H1 (cell line): ENCODE results near the gene DDR2. TPM values are rescaled to one million over a fixed set of nuclear protein-coding genes. Genes with fewer than 3 reads are reported as not detected.

Experiments used
- CTCF ChIA-PET: fragments of 300-600 bp; sonication (Branson Sonifier 250); formaldehyde crosslinking; loops from one replicate; lab custom pipeline; 2021; ENCODE audit not compliant: partially characterized antibody; lab: Charles Lee
- POLR2A ChIA-PET: fragments of 300-600 bp; sonication (Branson Sonifier 250); formaldehyde crosslinking; loops from one replicate; lab custom pipeline; 2021; ENCODE audit warnings: inconsistent platforms; ENCODE audit not compliant: partially characterized antibody; lab: Charles Lee
- DNase-seq, 2 experiments: peaks; one replicate each; pipeline versions ENCODE4 v3.0.0 to v3.0.0-alpha.2; 2010 to 2022; ENCODE audit warnings: low spot score in 2 of 2, low read depth in 1 of 2, mixed read lengths in 1 of 2
- FAIRE-seq: peaks from 2 replicates; lab custom pipeline; 2011; peaks lifted over from hg19 to GRCh38; lab: Jason Lieb, UNC
- H2AFZ ChIP-seq: 2 replicates; pipeline ENCODE4 v1.8.1; 2012; ENCODE audit warnings: low read length, inconsistent platforms
- H2AK5ac ChIP-seq: 2 replicates; pipeline ENCODE4 v1.6.1; 2013; ENCODE audit warnings: low read depth, low read length
- H2BK120ac ChIP-seq: replicated peaks from 2 replicates; pipeline ENCODE3; 2013; ENCODE audit warnings: low read depth, low read length, inconsistent platforms
- H2BK12ac ChIP-seq: 2 replicates; pipeline ENCODE4 v1.6.1; 2013; ENCODE audit warnings: low read depth, low read length
- H2BK15ac ChIP-seq: 2 replicates; pipeline ENCODE4 v1.6.1; 2013; ENCODE audit warnings: low read length
- H2BK20ac ChIP-seq: 2 replicates; pipeline ENCODE4 v1.6.1; 2013; ENCODE audit warnings: low read length
- H2BK5ac ChIP-seq: 2 replicates; pipeline ENCODE4 v1.6.1; 2013; ENCODE audit warnings: low read depth, low read length
- H3K14ac ChIP-seq: 2 replicates; pipeline ENCODE4 v1.6.1; 2013; ENCODE audit warnings: inconsistent platforms; ENCODE audit not compliant: insufficient read length
- H3K18ac ChIP-seq: 2 replicates; pipeline ENCODE4 v1.6.1; 2013; ENCODE audit warnings: low read length; ENCODE audit errors: extremely low read depth
- H3K23ac ChIP-seq: 2 replicates; pipeline ENCODE4 v1.6.1; 2013; ENCODE audit warnings: inconsistent platforms; ENCODE audit not compliant: insufficient read length
- H3K23me2 ChIP-seq: 2 replicates; pipeline ENCODE4 v1.6.1; 2013; ENCODE audit warnings: low read depth, low read length
- H3K27ac ChIP-seq: 2 replicates; pipeline ENCODE4 v1.6.1; 2011; ENCODE audit warnings: low read depth, low read length, inconsistent platforms
- H3K27me3 ChIP-seq, 4 experiments: replicated peaks in 1 of 4; 1 replicate in 1 of 4; 2 replicates in 3 of 4; pipeline versions ENCODE4 v1.6.1 to v1.8.1; 2011 to 2013; ENCODE audit warnings: low read length in 3 of 4, mild to moderate bottlenecking in 3 of 4, inconsistent platforms in 2 of 4, mixed read lengths in 2 of 4, moderate library complexity in 1 of 4; ENCODE audit not compliant: control insufficient read depth in 3 of 4, insufficient read depth in 3 of 4; ENCODE audit errors: extremely low read depth in 1 of 4
- H3K36me3 ChIP-seq, 4 experiments: 2 replicates each; pipeline versions ENCODE4 v1.6.1 to v1.8.1; 2011 to 2013; ENCODE audit warnings: mild to moderate bottlenecking in 4 of 4, low read length in 3 of 4, moderate library complexity in 2 of 4, control low read depth in 1 of 4, inconsistent platforms in 1 of 4; ENCODE audit not compliant: insufficient read depth in 4 of 4, control insufficient read depth in 2 of 4
- H3K4ac ChIP-seq: replicated peaks from 2 replicates; pipeline ENCODE3; 2013; ENCODE audit warnings: low read length, low read depth, mixed read lengths, inconsistent platforms; ENCODE audit not compliant: insufficient read length
- H3K4me1 ChIP-seq, 4 experiments: replicated peaks in 1 of 4; 1 replicate in 1 of 4; 2 replicates in 3 of 4; pipeline versions ENCODE4 v1.6.1 to v1.8.1; 2011 to 2013; ENCODE audit warnings: low read length in 3 of 4, inconsistent platforms in 2 of 4, mixed read lengths in 1 of 4; ENCODE audit not compliant: insufficient read depth in 4 of 4, control insufficient read depth in 3 of 4
- H3K4me2 ChIP-seq, 2 experiments: 2 replicates each; pipeline versions ENCODE4 v1.6.1 to v1.8.1; 2011 to 2013; ENCODE audit warnings: low read depth in 2 of 2, low read length in 2 of 2, control low read depth in 1 of 2, inconsistent platforms in 1 of 2, mild to moderate bottlenecking in 1 of 2; ENCODE audit not compliant: insufficient read depth in 1 of 2
- H3K4me3 ChIP-seq, 4 experiments: fragments of 200-600, 300-600 bp in 1 of 4; sonication (generic), shearing (Covaris generic), sonication (Bioruptor Twin) in 1 of 4; 2 replicates each; pipeline versions ENCODE4 v1.5.1 to v1.8.1; 2011 to 2016; ENCODE audit warnings: low read length in 4 of 4, low read depth in 3 of 4, control low read depth in 2 of 4, inconsistent platforms in 2 of 4, mild to moderate bottlenecking in 2 of 4, mixed read lengths in 1 of 4, moderate library complexity in 1 of 4; ENCODE audit not compliant: insufficient read depth in 2 of 4; ENCODE audit errors: extremely low read depth in 1 of 4
- H3K56ac ChIP-seq: replicated peaks from 2 replicates; pipeline ENCODE3; 2013; ENCODE audit warnings: low read depth, mild to moderate bottlenecking, mixed read lengths, low read length, inconsistent platforms; ENCODE audit not compliant: insufficient read length
- H3K79me1 ChIP-seq: 2 replicates; pipeline ENCODE4 v1.6.1; 2013; ENCODE audit warnings: low read depth, low read length, control low read depth
- H3K79me2 ChIP-seq, 2 experiments: 2 replicates each; pipeline versions ENCODE4 v1.6.1 to v1.8.1; 2012 to 2013; ENCODE audit warnings: low read length in 2 of 2, mild to moderate bottlenecking in 2 of 2, inconsistent platforms in 1 of 2; ENCODE audit not compliant: insufficient read depth in 2 of 2, control insufficient read depth in 1 of 2
- H3K9ac ChIP-seq, 4 experiments: replicated peaks in 1 of 4; 1 replicate in 1 of 4; 2 replicates in 3 of 4; pipeline versions ENCODE4 v1.6.1 to v1.8.1; 2011 to 2013; ENCODE audit warnings: low read depth in 3 of 4, low read length in 3 of 4, control low read depth in 2 of 4, mild to moderate bottlenecking in 2 of 4, moderate library complexity in 2 of 4, inconsistent platforms in 1 of 4; ENCODE audit errors: extremely low read depth in 1 of 4
- H3K9me3 ChIP-seq, 2 experiments: 2 replicates each; pipeline versions ENCODE4 v1.6.1 to v1.8.1; 2012 to 2013; ENCODE audit warnings: mild to moderate bottlenecking in 2 of 2, moderate library complexity in 2 of 2, control low read depth in 1 of 2, inconsistent platforms in 1 of 2, low read depth in 1 of 2, low read length in 1 of 2, mixed read lengths in 1 of 2; ENCODE audit not compliant: insufficient read depth in 2 of 2
- H4K20me1 ChIP-seq, 2 experiments: replicated peaks in 1 of 2; 2 replicates each; pipeline versions ENCODE3 to v1.8.1; 2011 to 2013; ENCODE audit warnings: inconsistent platforms in 2 of 2, low read length in 2 of 2, mild to moderate bottlenecking in 1 of 2; ENCODE audit not compliant: insufficient read depth in 2 of 2, control insufficient read depth in 1 of 2
- H4K5ac ChIP-seq: 2 replicates; pipeline ENCODE4 v1.6.1; 2013; ENCODE audit warnings: low read length, low read depth, mixed read lengths, inconsistent platforms; ENCODE audit not compliant: insufficient read length
- H4K8ac ChIP-seq: 2 replicates; pipeline ENCODE4 v1.8.0; 2013; ENCODE audit warnings: mild to moderate bottlenecking, moderate library complexity, low read length, inconsistent platforms; ENCODE audit not compliant: insufficient read depth; ENCODE audit errors: extremely low read depth
- H4K91ac ChIP-seq: replicated peaks from 2 replicates; pipeline ENCODE3; 2013; ENCODE audit warnings: low read length, mixed read lengths, inconsistent platforms; ENCODE audit not compliant: insufficient read length
- ASH2L ChIP-seq: fragments of 200-600, 300-600 bp; sonication (generic); IDR thresholded peaks from one replicate; pipeline ENCODE4 v1.7.1; 2017; ENCODE audit warnings: low read length
- CHD1 ChIP-seq: IDR thresholded peaks from 2 replicates; pipeline ENCODE4 v1.6.1; 2012; ENCODE audit warnings: low read depth, low read length, improper control_type of control experiment
- SP4 ChIP-seq: IDR thresholded peaks from 2 replicates; pipeline ENCODE4 v1.6.1; 2012; ENCODE audit warnings: low read length, inconsistent platforms
- YY1 ChIP-seq: IDR thresholded peaks from 2 replicates; pipeline ENCODE4 v1.6.1; 2011; ENCODE audit warnings: low read depth, mild to moderate bottlenecking, low read length
- WGBS, 2 experiments: shearing (Covaris generic) in 1 of 2; methylation state at CpG; one replicate each; pipeline versions ENCODE4 v1.1.6 to v1.1.7; 2013 to 2015; ENCODE audit warnings: low lambda C conversion rate in 2 of 2, mixed read lengths in 2 of 2, inconsistent platforms in 1 of 2, low coverage in 1 of 2, missing lambda C conversion rate in 1 of 2; ENCODE audit not compliant: insufficient replicate concordance in 2 of 2, insufficient coverage in 1 of 2, insufficient read length in 1 of 2; ENCODE audit errors: extremely low coverage in 1 of 2, missing lambda C conversion rate in 1 of 2; 5-methylcytosine and 5-hydroxymethylcytosine counted together
- polyA plus RNA-seq, 7 experiments: library from polyadenylated mRNA; depleted of rRNA in 3 of 7; stranded (reverse) in 5 of 7; unstranded in 2 of 7; fragments of >200 nt in 5 of 7; fragments of 200-250 nt in 2 of 7; gene quantifications; 1 replicate in 5 of 7; 2 replicates in 1 of 7; 4 replicates in 1 of 7; pipeline versions ENCODE4 v1.2.1 to v1.2.3, GENCODE V29; 2011 to 2013; ENCODE audit warnings: missing spikeins in 2 of 7, mixed read lengths in 2 of 7
- total RNA-seq: library from RNA; stranded (reverse); fragmentation: NEBNext Ultra II Directional; extraction: Animal tissue kit (Norgen Biotek cat#: 25700); gene quantifications from 2 replicates; pipeline ENCODE4 v1.2.1, GENCODE V29; 2021

DDR2 gene
- total and polyA plus RNA-seq, 2 of the 8 experiments (the other 6 are each of a cell fraction or from before 2014, with no cell fraction given): 1.00 to 2.1 TPM

DNA sequence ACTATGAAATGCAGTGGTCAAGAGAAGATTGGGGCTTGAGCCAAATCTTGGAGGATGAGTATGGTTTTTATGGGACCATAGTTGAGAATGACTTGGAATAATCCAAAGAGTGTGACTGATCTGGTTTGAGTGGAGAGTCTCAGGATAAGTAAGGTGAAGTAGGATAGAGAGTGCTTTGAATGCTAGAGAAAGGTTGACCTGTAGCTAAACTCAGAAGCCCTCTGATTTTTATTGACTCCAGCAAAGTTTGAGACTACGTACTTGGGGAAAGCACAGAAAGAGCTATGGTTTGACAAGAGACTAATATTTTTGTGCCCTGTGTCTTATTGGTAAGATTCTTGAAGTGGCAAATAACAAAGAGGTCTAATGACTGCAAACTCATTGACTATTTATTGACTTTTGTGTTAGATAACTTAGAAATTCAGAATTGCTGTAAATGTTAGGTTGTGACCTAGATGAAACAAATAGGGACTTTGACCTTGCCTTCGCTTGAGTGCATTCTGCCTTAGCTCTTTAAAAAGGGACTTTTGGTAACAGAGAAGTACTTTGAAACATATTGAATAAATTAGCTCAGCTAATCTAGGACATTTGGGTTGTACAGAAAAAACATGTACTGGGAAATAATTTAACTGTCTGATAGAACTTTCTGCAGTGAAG lies 35.6 kb upstream of the DDR2 start:
- CTCF ChIA-PET: interaction anchor here (0.8 to 1.3 kb wide), 3 partner anchors 16 to 35 kb away, joined by 3 to 8 read pairs (median 3); no protein-coding TSS in a partner anchor
- Histone ChIP-seq H3K18ac (no peak overlapping the region), H4K20me1 (no peaks in the 10 kb centered on the region), H3K9me3 (no peaks in the 10 kb centered on the region), H3K14ac (no peak overlapping the region), H3K36me3 (peaks cover 0 to 2% (median 0%) of the 10 kb centered on the region in 4 experiments; a peak in 2 of 8 replicates), H2BK5ac (no peak overlapping the region), H3K4me2 (no peak overlapping the region), H2BK15ac (no peak overlapping the region), H2BK20ac (no peak overlapping the region), H2BK12ac (no peak overlapping the region), H3K23me2 (no peaks in the 10 kb centered on the region), H3K4me1 (no peaks in the 10 kb centered on the region), H3K4me3 (no peak overlapping the region), H3K27me3 (no peaks in the 10 kb centered on the region), H3K23ac (no peak overlapping the region), H2AK5ac (no peak overlapping the region), H4K8ac (no peak overlapping the region), H3K4ac (no peak overlapping the region), H3K79me2 (no peaks in the 10 kb centered on the region), H3K27ac (no peak overlapping the region), H2AFZ (no peak overlapping the region), H3K56ac (no peak overlapping the region), H2BK120ac (no peak overlapping the region), H3K9ac (no peak overlapping the region), H3K79me1 (no peaks in the 10 kb centered on the region; the same call in 1 of the 2 replicates), H4K5ac (no peak overlapping the region), H4K91ac (no peak overlapping the region)
- TF ChIP-seq CHD1 (no peak), YY1 (no peak), SP4 (no peak), ASH2L (no peak)
- FAIRE-seq (no peak), DNase-seq (no peak)
- WGBS, 2 experiments: 87% methylated on average over 2 of the region's 2 CpGs; no CpG with 5 or more reads in 1 of the 2 experiments
- POLR2A ChIA-PET: no interaction called here
